K562 (cell line): ENCODE data around the gene MGAT4B. TPM values are rescaled to one million over a fixed set of nuclear protein-coding genes. Genes with fewer than 3 reads are reported as not detected.

Experiments
- BRF1 ChIP-seq: IDR thresholded peaks from 3 replicates; pipeline ENCODE4 v1.6.1; 2011; ENCODE audit warnings: borderline replicate concordance, mild to moderate bottlenecking; ENCODE audit not compliant: insufficient read length; ENCODE audit errors: extremely low read depth
- C11orf30 ChIP-seq: fragments of 450-650 bp; IDR thresholded peaks from 2 replicates; pipeline ENCODE4 v1.6.1; 2016; ENCODE audit warnings: low read depth, mild to moderate bottlenecking
- CBFA2T3 ChIP-seq: fragments of 450-650 bp; IDR thresholded peaks from 2 replicates; pipeline ENCODE4 v1.6.1; 2017
- CXXC5 ChIP-seq: fragments of 250-450 bp; sonication (Bioruptor Pico); IDR thresholded peaks from 2 replicates; pipeline ENCODE4 v1.8.0; 2022; ENCODE audit warnings: inconsistent platforms, mild to moderate bottlenecking, moderate library complexity
- DDX20 ChIP-seq: fragments of 450-650 bp; IDR thresholded peaks from 2 replicates; pipeline ENCODE4 v1.6.1; 2016; ENCODE audit warnings: missing genetic modification characterization, low read depth, mild to moderate bottlenecking, missing compliant biosample characterization, moderate library complexity
- GABPA ChIP-seq: fragments of 200-800 bp; sonication (Bioruptor generic); conservative IDR thresholded peaks from 2 replicates; pipeline ENCODE4 v1.6.1; 2016; ENCODE audit warnings: low read depth, missing genetic modification characterization, missing compliant biosample characterization
- HDAC1 ChIP-seq, 2 experiments: fragments of 450-650 bp; IDR thresholded peaks; 2 replicates each; pipeline ENCODE4 v1.6.1; 2016 to 2017; ENCODE audit warnings: inconsistent platforms in 1 of 2, mild to moderate bottlenecking in 1 of 2, moderate library complexity in 1 of 2
- HIVEP1 ChIP-seq: fragments of 250-450 bp; sonication (Bioruptor Pico); IDR thresholded peaks from 2 replicates; pipeline ENCODE4 v1.4.0; 2020; ENCODE audit warnings: mild to moderate bottlenecking
- NCOA1 ChIP-seq: fragments of 450-650 bp; IDR thresholded peaks from 2 replicates; pipeline ENCODE4 v1.6.1; 2016; ENCODE audit warnings: low read depth
- NFRKB ChIP-seq: fragments of 450-650 bp; IDR thresholded peaks from 2 replicates; pipeline ENCODE4 v1.6.1; 2016; ENCODE audit warnings: low read depth
- PHB ChIP-seq: fragments of 250-450 bp; sonication (Bioruptor Pico); IDR thresholded peaks from 2 replicates; pipeline ENCODE4 v1.5.0; 2021
- SIN3A ChIP-seq, 2 experiments: fragments of 150-350 bp in 1 of 2; IDR thresholded peaks; 2 replicates each; pipeline ENCODE4 v1.6.1; 2011 to 2016; ENCODE audit warnings: borderline replicate concordance in 2 of 2, low read depth in 2 of 2, low read length in 2 of 2, mild to moderate bottlenecking in 2 of 2, moderate library complexity in 2 of 2; ENCODE audit not compliant: control insufficient read depth in 1 of 2
- SMC3 ChIP-seq: conservative IDR thresholded peaks from 2 replicates; pipeline ENCODE4 v1.6.1; 2011; ENCODE audit warnings: low read depth, low read length, improper control_type of control experiment; ENCODE audit not compliant: insufficient read depth
- STAT5A ChIP-seq: IDR thresholded peaks from 2 replicates; pipeline ENCODE4 v1.6.1; 2012; ENCODE audit warnings: low read length, inconsistent platforms, borderline replicate concordance
- STAT5B ChIP-seq: fragments of 250-450 bp; sonication (Bioruptor Pico); IDR thresholded peaks from 2 replicates; pipeline ENCODE4 v1.8.0; 2021; ENCODE audit warnings: mild to moderate bottlenecking, inconsistent platforms
- THRAP3 ChIP-seq: fragments of 450-650 bp; IDR thresholded peaks from 2 replicates; pipeline ENCODE4 v1.6.1; 2016; ENCODE audit warnings: mild to moderate bottlenecking, inconsistent platforms, borderline replicate concordance
- TSC22D4 ChIP-seq: fragments of 450-650 bp; IDR thresholded peaks from 2 replicates; pipeline ENCODE4 v1.6.1; 2016; ENCODE audit warnings: missing genetic modification characterization, missing biosample characterization, control low read depth
- ZC3H4 ChIP-seq: sonication (generic); formaldehyde crosslinking; IDR thresholded peaks from 2 replicates; pipeline ENCODE4 v1.9.0; 2021; ENCODE audit warnings: missing genetic modification reagents, borderline replicate concordance
- ZFP1 ChIP-seq: fragments of 450-650 bp; formaldehyde crosslinking; IDR thresholded peaks from 2 replicates; pipeline ENCODE4 v1.4.0; 2020; ENCODE audit warnings: mild to moderate bottlenecking, mixed read lengths
- ZFX ChIP-seq: sonication (generic); formaldehyde crosslinking; IDR thresholded peaks from 2 replicates; pipeline ENCODE4 v1.8.0; 2022; ENCODE audit warnings: mild to moderate bottlenecking, missing genetic modification reagents, moderate library complexity
- ZNF311 ChIP-seq: fragments of 250-450 bp; sonication (Bioruptor Pico); IDR thresholded peaks from 2 replicates; pipeline ENCODE4 v1.4.0; 2020; ENCODE audit warnings: mild to moderate bottlenecking, moderate library complexity
- ZNF707 ChIP-seq: fragments of 250-450 bp; sonication (Bioruptor Pico); conservative IDR thresholded peaks from 2 replicates; pipeline ENCODE4 v1.8.0; 2022; ENCODE audit warnings: inconsistent platforms, mild to moderate bottlenecking, moderate library complexity
- ZNF780A ChIP-seq: fragments of 250-450 bp; sonication (Bioruptor Pico); IDR thresholded peaks from 2 replicates; pipeline ENCODE4 v1.5.0; 2021; ENCODE audit warnings: mild to moderate bottlenecking
- polyA plus RNA-seq, 8 experiments: library from polyadenylated mRNA; depleted of rRNA in 4 of 8; stranded (reverse) in 5 of 8; unstranded in 3 of 8; fragments of >200 nt; fragmentation: Nextera tagmentation in 2 of 8; fragmentation: Illumina TruSeq in 1 of 8; extraction: Ambion mirVana in 2 of 8; extraction: Trizol in 1 of 8; gene quantifications; 2 replicates each; pipeline versions ENCODE4 v1.2.1 to v1.2.3, GENCODE V29; 2011 to 2014; ENCODE audit warnings: inconsistent platforms in 1 of 8, missing spikeins in 1 of 8
- total RNA-seq, 7 experiments: library from RNA; depleted of rRNA in 6 of 7; stranded (reverse); fragments of >200 nt in 6 of 7; fragmentation: Illumina TruSeq in 2 of 7; extraction: Trizol in 2 of 7; gene quantifications; 2 replicates each; pipeline versions ENCODE4 v1.2.1 to v1.2.3, GENCODE V29; 2011 to 2021; ENCODE audit warnings: low replicate concordance in 1 of 7
- TF ChIP-seq, protein P1 (sequence below), 2 experiments: fragments of 450-650 bp; conservative IDR thresholded peaks; 2 replicates each; pipeline ENCODE4 v1.6.1; 2017; ENCODE audit warnings: mild to moderate bottlenecking in 2 of 2, moderate library complexity in 2 of 2
- TF ChIP-seq, protein P2 (sequence below): fragments of 250-450 bp; sonication (Bioruptor Pico); IDR thresholded peaks from 2 replicates; pipeline ENCODE4 v1.5.0; 2020; ENCODE audit warnings: mild to moderate bottlenecking
- TF ChIP-seq, protein P3 (sequence below), 2 experiments: IDR thresholded peaks; 2 replicates each; pipeline ENCODE4 v1.6.1; 2011; ENCODE audit warnings: borderline replicate concordance in 1 of 2, control low read depth in 1 of 2, low read depth in 1 of 2, low read length in 1 of 2, mild to moderate bottlenecking in 1 of 2, mixed read lengths in 1 of 2, moderate library complexity in 1 of 2; ENCODE audit not compliant: insufficient read depth in 1 of 2, insufficient read length in 1 of 2, poor library complexity in 1 of 2, severe bottlenecking in 1 of 2; ENCODE audit errors: extremely low read depth in 1 of 2

The MGAT4B gene
- total and polyA plus RNA-seq, 9 of the 15 experiments (the other 6 are each of a cell fraction or from before 2014, with no cell fraction given): 0.34 to 133 (median 75.4) TPM

DNA sequence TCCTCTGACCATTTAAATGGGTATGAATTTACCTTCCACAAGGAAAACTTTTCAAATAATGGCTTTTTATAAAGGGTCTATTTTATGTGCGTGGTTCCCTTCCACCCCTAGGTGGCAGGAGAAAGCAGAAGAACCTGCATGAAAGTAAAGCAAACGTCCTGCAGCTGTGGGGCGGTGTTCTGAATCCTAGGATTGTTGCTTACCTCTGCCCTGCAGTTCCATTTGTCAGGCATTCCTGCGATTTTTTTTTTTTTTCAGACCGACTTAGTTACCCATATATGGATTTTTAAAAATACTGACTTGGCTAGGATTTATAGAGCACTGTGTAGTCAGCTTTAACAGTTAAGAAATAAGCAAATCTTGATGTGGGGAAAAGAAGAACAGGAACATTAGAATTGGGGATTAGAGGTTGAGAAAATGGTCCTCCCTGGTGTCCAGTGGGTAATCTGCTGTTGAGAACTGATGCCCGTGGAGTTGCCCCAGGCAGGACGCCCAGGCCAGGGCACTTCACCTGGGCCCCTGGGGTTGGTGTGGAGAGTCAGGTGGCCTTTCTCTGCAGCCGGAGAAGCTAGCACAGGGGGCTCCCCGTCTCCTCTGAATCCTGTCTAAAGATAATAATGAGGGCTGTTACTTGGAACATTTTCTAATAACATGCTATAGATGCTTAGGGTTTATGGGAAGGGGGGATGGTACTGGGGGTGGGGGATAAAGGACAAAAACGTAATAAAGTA, 43.3 kb downstream of the MGAT4B start (continued):
- TF ChIP-seq, protein P1, sequence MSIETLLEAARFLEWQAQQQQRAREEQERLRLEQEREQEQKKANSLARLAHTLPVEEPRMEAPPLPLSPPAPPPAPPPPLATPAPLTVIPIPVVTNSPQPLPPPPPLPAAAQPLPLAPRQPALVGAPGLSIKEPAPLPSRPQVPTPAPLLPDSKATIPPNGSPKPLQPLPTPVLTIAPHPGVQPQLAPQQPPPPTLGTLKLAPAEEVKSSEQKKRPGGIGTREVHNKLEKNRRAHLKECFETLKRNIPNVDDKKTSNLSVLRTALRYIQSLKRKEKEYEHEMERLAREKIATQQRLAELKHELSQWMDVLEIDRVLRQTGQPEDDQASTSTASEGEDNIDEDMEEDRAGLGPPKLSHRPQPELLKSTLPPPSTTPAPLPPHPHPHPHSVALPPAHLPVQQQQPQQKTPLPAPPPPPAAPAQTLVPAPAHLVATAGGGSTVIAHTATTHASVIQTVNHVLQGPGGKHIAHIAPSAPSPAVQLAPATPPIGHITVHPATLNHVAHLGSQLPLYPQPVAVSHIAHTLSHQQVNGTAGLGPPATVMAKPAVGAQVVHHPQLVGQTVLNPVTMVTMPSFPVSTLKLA (conservative IDR thresholded peaks at IDR 0.05): peak in 1 of 2 experiments; percentile 30; a peak in 1 of 4 replicates
- no peak for TF ChIP-seq ZFX
- TF ChIP-seq TSC22D4 (tag): no peak
- no peak for TF ChIP-seq DDX20 (tag)
- TF ChIP-seq ZNF780A (CRISPR knock-in tag): no peak
- peak; percentile 39 for TF ChIP-seq C11orf30
- no peak for TF ChIP-seq HIVEP1 (CRISPR knock-in tag)
- TF ChIP-seq STAT5A: no peak
- TF ChIP-seq STAT5B (CRISPR knock-in tag): no peak
- no peak for TF ChIP-seq GABPA (tag)
- no peak for TF ChIP-seq HDAC1 (IDR thresholded peaks at IDR 0.05)
- no peak for TF ChIP-seq BRF1
- TF ChIP-seq, protein P2, sequence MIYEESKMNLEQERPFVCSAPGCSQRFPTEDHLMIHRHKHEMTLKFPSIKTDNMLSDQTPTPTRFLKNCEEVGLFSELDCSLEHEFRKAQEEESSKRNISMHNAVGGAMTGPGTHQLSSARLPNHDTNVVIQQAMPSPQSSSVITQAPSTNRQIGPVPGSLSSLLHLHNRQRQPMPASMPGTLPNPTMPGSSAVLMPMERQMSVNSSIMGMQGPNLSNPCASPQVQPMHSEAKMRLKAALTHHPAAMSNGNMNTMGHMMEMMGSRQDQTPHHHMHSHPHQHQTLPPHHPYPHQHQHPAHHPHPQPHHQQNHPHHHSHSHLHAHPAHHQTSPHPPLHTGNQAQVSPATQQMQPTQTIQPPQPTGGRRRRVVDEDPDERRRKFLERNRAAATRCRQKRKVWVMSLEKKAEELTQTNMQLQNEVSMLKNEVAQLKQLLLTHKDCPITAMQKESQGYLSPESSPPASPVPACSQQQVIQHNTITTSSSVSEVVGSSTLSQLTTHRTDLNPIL (CRISPR knock-in tag): no peak
- TF ChIP-seq ZC3H4 (CRISPR knock-in tag): no peak
- TF ChIP-seq ZNF311 (CRISPR knock-in tag): no peak
- TF ChIP-seq PHB (CRISPR knock-in tag): no peak
- no peak for TF ChIP-seq THRAP3
- TF ChIP-seq CXXC5 (CRISPR knock-in tag): peak; percentile 38
- no peak for TF ChIP-seq SIN3A (IDR thresholded peaks at IDR 0.05; ENCODE audit: borderline replicate concordance in 2 of 2, control insufficient read depth in 1 of 2, low read depth in 2 of 2, low read length in 2 of 2)
- no peak for TF ChIP-seq NCOA1
- no peak for TF ChIP-seq ZFP1
- no peak for TF ChIP-seq ZNF707 (CRISPR knock-in tag)
- no peak for TF ChIP-seq CBFA2T3
- TF ChIP-seq NFRKB: no peak
- peak; percentile 50 for TF ChIP-seq SMC3
- TF ChIP-seq, protein P3, sequence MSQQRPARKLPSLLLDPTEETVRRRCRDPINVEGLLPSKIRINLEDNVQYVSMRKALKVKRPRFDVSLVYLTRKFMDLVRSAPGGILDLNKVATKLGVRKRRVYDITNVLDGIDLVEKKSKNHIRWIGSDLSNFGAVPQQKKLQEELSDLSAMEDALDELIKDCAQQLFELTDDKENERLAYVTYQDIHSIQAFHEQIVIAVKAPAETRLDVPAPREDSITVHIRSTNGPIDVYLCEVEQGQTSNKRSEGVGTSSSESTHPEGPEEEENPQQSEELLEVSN (IDR thresholded peaks at IDR 0.05; ENCODE audit: borderline replicate concordance in 1 of 2, extremely low read depth in 1 of 2, insufficient read depth in 1 of 2, insufficient read length in 1 of 2, low read depth in 1 of 2, low read length in 1 of 2, poor library complexity in 1 of 2, severe bottlenecking in 1 of 2): no peak
